NCI-H82 treated with DMSO at 0.1 percent for 48 hours (cell line): ENCODE results near the gene NCKAP5.

Experiments
- DNase-seq: peaks from one replicate; lab custom pipeline; 2025; ENCODE audit not compliant: unreplicated experiment; lab: John Stamatoyannopoulos, UW

The NCKAP5 gene

DNA sequence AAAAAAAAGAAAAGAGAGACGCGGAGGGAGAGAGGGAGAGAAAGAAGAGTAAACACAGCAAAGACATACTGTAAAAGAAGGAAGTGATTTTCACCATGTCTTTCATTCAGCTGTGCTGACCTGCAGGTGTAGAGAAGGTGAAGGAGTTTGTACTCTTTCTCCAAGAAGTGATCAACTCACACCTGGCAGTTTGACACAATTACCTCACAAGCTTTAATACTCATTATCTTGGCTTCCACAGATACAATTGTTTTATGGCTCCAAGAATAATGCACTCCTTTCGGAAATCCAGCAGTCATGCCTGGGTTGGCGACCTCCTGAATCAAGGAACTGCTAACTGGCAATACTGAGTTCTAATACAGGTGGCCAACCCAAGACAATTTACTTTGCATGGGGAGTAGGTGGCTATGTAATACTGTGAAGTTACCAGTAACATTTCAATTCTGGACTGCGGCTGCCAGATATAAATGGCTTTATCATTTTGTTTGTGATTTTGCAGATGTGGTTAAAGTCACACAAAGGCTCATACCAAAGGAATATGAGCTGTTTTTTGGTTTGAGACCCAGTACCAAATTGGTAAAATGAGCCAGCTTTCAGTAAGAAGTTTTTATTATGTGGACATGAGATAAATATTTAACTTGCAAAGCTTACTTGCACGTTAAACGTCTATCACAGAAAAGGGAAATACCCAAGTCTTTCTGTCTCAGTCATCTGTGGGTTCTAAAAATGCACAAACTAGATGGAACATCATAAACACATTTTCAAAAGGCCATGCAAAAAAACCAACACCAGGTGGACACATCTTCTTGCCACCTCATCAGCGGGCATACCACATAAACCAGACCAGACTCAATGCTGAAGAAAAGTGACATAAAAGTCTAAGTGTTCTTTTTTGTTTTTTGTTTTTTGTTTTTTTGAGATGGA lies 69.3 kb downstream of the NCKAP5 start:
- DNase-seq, result no peak

DNA sequence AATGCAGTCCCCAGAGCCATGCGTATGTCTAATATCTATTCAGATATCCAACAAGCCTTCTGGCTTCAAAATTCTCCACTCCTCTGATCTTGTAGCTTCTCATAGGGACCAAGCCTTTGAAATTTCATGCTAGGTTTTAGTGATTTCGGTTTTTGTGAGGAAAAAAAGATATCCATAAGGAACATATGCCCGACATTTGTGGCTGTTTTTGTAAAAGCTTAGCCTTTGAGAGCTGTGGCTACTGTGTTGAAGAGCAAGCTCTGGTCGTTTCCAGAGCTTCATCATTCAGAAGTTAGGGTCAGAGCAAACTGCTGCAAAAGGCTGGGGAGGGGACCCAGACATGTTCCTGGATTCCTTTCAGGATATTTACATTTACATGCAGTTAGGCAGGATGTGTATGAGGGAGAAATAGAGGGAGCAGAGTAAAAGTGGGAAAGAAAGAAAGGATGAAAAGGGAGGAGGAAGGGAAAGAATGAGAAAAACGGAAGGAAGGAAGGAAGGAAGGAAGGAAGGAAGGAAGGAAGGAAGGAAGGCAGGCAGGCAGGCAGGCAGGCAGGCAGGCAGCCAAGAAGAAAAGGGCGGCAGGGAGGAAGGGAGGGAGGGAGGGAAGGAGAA lies 70.2 kb downstream of the NCKAP5 start:
- DNase-seq, result no peak

DNA sequence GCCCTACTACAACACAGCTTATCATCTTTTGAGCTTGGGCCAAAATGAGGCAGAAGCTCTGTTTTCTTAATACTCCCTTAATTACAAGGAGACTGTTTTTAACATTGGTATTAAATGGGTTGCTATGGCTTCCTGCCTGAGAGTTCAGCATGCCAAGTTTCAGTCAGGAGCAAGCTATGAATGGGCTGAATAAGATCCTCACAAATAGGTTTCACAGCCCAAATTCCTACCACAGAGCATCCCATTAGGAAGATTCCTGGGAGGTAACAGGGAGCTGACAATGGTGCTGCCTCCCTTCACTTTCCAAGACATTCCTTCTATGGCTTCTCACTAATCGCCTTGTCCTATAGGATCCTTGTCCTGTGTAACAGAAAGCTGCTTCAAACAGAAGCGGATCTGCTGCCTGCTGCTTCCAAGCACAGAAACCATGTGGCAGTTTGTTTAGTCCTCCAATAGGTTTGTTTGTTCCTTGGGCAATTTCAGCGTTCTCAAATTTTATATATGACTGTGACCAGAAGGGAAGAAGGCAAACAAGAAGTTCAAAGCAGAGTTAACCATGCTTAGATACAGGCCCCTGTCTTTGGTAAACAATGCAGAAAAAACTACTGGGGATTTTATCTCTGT lies 70.9 kb downstream of the NCKAP5 start:
- DNase-seq, result no peak

DNA sequence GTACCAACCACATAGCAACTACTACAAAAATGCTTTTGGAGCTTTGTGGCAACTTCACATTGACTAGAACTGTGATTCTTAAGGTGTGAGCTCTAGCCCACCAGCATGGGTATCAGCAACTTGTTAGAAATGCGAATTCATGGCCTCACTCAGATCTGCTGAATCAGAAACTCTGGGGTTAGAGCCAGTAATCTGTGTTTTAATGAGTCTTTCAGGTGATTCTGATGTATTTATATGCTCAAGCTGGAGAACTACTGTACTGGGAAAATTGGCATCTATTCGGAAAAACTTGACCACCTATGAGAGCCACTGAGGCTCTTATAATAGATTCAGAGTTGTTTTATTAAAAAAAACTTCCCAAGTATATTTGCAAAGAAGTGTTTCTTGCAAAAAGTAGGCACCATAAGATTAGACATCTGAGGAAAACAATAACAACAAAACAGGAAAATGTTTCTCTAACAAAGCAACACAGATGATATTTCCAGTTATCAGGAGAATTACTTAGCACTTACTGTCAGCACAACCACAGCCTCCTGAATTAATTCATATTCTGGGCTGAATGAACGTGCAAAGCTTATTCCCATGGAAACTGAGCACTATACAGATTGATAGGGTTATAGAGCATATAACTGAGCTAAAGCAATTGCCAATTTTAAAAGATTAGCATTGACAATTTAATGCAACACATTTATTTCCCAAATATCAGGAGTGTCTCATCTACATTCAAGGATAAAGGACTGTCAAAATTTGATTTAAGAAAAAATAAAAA lies 71.6 kb downstream of the NCKAP5 start:
- DNase-seq, result no peak

DNA sequence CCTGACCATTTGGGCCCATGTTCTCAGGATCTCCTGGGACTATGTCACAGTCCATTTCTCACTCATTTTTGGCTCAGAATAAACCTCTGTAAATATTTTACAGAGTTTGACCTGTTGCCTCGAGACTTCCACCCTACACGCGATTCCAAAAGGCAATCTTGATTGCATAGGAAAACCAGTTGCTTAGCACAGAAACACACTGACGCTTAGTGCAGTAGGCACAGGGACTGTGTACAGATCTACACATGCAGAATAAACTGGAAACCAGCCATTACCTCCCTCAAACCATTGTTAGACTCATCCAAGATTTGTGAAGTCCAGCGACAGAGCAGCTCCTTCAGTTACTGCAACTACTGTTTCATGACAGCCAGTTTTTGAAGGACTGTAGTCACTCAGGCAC lies 73.0 kb downstream of the NCKAP5 start:
- DNase-seq, result no peak

DNA sequence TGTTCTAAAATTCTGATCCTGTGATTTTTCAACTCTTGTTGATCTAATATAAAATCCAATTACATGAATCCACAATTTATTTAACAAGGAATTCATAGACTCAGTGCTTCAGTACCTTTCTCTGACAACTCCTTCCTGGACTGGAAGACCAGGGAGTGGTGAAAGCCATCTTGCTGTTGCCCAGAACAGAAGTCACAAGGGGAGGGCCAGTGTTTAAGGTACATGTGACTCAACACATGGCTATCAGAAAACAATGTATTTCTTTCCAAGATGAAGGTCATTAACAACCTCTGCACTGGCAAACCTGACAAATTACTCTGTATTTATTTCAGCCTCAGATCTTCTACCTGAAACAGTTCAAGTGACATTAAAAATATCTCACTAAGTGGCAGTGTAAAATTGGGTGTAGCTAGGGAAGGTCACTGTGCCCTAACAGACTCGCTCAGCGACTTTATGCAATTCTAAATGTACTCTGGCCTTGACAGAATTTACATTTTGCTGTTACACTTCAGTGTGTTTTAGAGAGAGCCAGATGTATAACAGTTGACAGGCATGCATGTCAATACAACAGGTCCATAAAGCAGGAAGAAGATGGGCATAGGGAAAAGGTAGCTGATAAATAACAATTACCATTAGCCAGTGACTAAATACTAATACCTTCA lies 75.4 kb downstream of the NCKAP5 start:
- no peak for DNase-seq

DNA sequence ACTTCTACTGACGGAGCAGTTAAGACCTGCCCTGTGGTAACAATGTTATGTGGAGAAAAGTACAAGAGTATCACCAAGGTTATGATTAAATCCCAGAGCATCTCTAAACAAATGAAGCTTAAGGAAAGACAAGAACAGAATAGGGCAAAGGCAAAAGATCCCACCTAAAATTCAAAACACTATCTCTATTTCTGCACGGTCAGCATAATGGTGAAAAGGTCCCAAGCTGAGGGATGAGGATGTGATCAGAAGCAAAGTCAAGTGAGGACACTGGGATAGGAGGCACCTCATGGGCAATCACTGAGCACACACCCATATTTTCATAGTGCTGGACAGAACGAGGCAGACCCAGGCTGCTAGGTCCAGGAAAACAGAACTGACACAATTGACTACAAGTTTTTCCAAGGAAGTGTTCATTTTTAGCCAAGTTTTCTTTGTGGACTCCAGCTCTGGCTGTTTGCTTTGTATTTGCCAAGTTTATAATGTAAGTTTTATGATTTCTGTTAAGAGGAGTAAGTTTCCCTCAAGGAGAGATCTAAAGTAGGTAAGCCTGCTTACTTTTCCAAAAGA lies 77.8 kb downstream of the NCKAP5 start:
- no peak for DNase-seq

DNA sequence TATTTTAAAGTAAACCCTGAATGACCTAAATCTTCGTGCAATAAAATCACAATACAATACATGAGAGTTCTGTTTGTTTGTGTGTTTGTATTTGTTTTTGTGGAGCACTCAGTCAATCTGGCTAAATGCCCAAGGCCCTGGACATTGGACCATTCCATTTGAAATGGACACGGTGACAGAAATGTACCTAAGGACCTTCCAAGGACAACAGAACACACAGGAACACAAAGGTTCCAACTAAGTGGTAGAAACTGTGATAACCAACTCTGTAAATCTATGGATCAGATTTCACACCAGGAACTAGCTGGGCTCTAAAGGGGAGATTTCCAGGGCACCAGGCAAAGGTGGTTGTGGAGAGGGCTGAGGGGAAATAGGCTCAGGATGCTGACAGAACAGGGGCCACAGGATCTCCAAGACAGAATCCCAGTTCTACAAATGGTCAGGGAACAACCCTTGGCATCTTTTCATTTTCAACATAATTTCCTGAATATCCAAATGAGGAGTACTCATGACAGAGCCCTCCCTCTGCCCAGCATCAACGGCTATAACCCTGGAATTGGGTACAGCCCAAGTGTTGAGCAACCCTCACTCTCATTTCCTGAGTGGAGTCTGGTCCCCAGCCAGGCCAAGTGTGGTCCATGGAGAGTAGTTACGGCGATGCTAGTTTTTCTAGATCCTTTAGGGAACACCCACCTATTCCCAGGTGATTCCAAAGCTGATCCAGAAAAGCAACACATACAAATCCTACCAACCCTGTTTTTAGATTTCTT lies 78.4 kb downstream of the NCKAP5 start:
- no peak for DNase-seq

DNA sequence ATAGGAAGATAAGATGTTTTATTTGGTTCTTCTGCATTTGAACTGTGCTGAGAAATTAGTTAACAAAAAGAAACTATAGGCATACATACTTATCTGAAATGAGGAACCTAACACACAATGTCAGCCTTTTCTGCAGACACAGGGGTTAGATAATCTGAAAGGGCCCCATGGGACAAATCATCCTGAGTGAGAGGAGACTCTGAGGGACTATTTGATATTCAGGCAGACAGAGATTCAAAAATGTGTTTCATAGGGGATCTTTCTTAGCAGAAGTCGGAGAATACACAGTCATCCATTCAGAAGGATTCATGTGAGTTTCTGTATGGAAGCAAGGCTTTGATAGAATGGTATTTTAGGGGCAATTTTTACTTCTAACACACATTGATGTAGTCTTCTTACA lies 79.1 kb downstream of the NCKAP5 start:
- no peak for DNase-seq

DNA sequence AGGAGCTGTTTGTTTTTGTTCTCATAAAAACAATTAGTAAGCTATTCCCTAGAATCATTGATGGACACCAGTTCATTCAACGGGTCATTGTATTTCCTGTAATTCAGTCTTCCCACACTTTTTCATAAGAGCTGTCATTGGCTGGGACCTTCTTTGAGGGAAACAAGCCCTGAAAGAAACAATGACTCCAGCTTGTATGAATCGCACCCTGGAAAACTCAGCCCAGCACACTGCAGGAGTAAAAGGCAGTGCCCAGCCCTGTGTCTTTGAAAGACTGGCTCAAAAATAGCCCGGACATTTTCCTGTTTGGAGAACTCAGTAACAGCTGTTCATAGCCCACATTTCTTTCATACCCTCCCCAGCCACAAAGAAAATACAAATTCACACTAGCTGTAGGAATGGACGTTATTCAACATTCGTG lies 81.5 kb downstream of the NCKAP5 start:
- DNase-seq, result no peak

DNA sequence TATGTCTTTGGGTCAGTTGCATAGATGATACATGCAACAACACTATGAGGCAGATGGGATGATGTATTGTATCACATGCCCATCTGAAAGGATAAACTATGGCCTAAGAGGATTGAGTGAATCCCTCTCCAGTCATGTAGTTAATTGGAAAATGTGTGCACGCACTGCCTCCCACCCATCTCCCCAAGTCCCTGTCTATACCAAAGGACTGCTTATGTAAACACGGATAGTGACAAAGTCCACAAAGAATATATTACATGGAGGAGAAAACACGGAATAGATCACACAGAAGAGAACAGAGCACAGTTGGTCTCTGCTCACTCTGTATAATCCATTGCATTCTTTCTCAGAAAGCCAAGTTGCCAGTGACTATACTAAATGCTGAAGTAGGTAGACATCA lies 82.4 kb downstream of the NCKAP5 start:
- DNase-seq, result peak; percentile 95

DNA sequence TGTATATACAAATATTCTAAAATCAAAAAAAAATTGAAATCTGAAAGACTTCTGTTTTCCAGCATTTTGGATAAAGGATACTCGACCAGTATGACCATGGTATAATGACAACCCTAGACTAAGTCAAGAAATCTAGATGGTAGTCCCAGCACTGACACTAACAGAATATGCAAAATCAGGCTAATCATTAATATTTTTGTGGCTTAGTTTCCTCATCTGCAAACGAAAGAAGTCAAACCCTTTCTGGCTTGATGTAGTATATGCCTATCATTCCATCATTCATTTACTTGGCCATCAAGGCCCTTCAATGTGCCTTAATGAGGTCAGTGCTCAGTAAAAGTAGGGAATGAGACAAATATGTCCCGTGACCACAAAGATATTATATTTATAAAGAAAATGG lies 83.5 kb downstream of the NCKAP5 start:
- DNase-seq, result no peak

DNA sequence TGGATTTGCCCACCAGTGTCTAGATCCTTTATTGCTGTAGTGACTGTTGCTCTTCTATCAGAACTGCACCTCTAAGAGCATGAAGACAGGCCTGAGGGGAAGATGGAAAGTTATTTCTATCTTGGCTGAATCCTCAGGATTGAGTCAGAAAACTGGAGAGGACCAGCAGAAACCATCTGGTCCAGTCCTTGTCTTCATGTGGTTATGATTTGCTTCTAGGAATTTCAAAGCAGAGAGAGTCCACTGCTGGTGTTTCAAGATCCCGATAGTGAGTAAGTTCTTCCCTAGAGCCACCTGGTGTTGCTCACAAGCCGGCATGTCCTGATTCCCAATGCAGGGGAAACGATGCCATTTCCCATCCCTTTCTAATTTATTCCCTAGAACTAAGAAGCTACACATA lies 84.2 kb downstream of the NCKAP5 start:
- no peak for DNase-seq

DNA sequence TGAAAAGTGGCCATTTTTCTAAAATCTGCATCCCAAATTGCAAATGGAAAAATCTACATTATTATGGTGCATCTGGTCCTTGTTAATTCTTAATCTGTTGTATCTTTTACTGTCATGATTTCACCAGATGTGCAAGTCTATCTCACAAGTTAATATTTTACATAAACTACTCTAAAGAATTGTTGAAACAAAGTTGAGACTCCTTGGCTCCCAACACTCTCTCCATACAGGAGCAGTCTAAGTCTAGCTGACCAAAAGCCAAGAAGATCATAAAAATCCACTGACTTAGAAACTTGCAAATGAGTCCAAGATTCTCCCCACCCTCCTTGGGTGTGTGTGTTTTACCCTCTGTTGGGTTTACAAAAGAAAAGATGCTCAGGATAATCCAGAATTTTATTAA lies 85.1 kb downstream of the NCKAP5 start:
- no peak for DNase-seq

DNA sequence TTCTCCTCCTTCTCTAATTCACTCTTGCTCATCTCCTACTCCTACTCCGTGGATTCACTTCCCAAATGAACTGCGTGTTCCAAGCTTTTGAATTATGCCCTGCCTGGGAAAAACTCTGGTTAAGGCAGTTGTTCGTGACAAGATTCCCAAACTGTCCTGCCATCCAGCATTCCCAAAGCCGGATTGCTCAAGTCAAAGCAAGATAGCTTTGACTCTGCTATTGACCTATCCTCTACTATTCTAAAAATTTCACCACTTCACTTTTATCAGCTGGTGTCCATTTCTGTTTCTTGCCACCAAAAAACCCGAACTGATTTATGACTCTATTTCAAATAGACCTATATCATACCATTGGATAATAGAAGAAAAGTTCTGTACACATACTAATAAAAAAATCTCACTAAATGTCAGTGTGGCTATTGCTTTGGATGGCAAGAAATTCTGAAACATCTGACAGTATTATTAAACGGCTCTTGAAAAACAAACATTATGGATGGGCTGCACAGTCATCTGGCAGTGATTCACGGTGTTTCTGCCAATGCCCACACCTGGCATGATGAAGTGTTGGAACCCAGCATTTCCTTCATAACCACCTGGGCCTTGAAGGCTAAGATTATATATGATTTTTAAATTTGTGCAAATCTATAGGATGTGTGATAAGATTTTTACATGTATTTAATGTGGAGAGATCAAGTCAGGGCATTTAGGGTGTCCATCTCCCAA lies 87.4 kb downstream of the NCKAP5 start:
- DNase-seq, result no peak

DNA sequence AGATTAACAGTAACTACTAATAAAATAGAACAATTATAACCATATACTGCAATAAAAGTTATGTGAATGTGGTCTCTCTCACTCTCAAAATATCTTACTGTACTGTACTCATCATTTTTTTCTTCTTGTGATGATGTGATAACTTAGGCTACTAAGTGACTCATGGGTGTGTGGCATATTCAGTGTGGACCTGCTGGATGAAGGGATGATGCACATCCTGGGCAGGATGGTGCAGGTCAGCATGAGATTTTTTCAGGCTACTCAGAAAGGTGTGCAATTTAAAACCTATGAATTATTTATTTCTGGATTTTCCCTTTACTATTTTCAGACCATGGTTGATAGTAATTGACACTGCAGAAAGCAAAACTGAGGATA lies 90.7 kb downstream of the NCKAP5 start:
- no peak for DNase-seq

DNA sequence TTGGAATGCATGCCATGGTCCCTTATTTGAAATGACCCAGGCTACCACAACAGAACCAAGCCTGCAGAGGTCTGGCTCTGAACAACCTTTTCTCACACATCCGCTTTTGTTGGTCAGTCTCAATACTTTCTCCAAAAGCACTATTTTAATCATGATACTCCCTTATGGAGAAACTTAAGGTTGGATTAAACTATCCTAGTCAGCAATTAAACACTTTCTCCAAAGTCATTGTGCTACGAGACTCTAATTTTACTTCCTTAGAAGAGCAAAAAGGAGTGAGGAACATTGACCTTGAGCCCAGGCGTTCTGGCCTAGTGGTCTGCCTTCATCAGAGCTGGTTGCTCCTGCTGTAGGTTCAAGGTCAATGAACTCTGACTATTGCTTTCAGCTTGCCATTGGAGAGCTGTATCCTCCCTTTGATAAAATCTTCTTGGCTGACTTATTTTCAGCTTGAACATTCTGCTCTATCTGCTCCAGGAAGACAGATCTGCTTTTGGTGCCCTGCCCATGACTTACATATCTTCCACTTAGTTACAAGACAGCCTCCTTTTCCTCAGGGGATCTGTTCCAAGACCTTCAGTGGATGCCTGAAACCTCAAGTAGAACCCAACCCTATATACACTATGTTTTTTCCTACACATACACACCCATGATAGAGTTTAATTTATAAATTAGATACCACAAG lies 91.2 kb downstream of the NCKAP5 start:
- no peak for DNase-seq

DNA sequence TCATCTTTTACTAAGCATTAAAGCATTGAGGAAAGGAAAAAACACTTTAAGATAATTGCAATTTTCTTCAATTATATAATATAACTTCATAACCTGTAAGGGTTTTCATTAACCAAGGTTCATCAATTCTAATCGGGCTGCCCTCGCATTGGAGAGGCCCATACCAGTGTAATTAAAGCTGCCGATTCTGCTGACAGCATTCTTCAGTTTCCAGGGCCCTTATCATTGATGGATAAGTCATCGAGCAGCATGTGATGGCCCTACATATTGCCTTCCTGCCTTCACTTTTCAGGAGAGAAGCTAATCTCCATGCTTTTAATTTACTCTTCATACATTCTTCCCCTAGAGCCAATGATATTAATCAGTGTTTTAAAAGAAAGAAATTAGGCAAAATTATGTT lies 92.0 kb downstream of the NCKAP5 start:
- no peak for DNase-seq

DNA sequence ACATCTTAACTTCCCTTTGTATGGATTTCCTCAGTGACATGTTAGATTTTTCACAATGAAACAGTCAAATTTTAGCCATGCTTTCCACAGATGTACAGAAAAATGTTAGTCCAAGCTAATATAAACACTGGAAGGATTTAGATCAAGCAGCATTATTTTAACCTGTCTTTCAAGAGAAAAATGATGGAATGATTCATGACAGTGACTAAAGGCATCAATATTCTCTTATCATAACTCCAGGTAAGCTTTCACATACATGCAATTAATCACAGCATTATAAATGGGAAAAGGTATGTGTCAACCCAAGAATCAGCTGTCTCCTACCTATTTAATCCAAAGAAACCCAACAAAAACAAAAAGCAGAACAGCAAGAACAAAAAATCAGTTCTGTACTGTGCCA lies 92.7 kb downstream of the NCKAP5 start:
- no peak for DNase-seq
